ENCODE data around the gene IL5. TPM values are rescaled to one million over a fixed set of nuclear protein-coding genes. Genes with fewer than 3 reads are reported as not detected.

IL5 gene
- total RNA-seq, 1 experiment from 2014 or later = not detected

DNA sequence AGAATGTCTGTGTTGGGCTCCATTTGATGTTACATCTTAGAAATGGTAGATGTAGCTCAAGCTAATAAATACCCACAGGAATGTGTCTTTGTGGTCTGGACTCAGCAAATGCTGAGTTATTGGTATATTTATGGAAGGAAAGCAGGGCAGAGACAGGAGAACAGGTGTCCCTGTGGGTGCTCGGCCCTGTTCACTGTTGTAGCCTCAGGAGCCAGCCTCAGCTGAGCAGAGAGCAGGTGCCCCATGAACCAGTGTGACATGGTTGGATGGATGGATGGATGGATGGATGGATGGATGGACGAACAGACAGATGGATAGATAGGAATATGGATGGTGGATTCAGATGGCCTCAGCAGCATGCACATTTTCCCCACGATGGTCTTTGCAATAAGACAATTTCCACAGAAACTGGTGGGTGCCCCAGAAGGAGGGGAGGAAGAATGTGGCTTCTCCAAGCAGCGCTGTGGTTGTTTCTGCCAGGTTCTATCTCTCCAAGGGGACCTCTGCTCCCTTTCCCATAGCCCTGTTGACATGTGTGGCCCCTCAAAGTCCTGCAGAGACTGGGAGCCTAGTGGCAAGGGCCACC is 44.5 kb downstream of the IL5 start:
- peak; percentile 75 for DNase-seq (ENCODE audit: low spot score)

DNA sequence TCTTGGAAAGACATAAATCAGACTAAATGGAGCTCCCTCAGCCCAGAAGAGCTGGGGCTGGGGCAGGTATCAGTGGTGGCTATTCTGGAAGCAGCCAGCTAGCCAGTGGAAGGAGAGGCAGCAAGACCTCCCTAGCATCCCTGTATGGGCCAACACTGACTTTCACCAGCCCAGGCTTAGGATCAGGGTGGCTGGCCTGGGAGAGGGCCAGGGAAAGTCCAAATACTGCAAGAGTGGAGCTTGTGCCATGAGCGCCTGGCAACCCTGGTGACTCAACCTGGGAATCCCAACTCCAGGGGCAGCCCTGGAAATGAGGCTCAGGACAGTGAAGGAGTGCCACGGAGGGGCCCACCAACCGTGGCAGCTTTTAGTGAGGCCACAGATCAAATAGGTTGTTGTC is 45.2 kb downstream of the IL5 start:
- peak; percentile 91 for DNase-seq (ENCODE audit: low spot score)

DNA sequence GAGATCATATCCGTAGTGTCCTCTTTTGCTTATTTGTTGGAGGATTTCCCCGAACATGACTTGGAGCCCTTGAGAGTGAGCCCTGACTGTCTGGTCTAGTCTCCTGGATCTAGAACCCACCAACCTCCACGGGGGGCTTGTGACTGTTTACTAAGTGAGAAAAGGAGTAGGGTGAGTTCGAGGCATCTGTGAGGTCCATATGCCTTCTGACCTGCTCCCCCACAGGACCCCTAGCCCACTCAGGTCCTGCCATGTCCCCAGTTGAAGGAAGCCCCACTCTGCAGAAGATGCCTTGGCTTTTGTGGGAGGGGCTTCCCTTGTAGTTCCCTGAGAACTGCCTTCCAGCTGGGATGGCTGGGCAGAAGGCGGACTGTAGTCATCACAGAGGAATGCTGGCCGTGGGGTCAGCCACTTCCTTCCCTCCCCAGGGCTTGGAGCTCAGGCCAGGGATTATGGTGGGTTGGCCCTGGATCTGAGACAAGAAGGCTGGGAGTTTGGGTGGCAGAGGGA is 45.8 kb downstream of the IL5 start:
- DNase-seq (ENCODE audit: low spot score) = peak; percentile 98

DNA sequence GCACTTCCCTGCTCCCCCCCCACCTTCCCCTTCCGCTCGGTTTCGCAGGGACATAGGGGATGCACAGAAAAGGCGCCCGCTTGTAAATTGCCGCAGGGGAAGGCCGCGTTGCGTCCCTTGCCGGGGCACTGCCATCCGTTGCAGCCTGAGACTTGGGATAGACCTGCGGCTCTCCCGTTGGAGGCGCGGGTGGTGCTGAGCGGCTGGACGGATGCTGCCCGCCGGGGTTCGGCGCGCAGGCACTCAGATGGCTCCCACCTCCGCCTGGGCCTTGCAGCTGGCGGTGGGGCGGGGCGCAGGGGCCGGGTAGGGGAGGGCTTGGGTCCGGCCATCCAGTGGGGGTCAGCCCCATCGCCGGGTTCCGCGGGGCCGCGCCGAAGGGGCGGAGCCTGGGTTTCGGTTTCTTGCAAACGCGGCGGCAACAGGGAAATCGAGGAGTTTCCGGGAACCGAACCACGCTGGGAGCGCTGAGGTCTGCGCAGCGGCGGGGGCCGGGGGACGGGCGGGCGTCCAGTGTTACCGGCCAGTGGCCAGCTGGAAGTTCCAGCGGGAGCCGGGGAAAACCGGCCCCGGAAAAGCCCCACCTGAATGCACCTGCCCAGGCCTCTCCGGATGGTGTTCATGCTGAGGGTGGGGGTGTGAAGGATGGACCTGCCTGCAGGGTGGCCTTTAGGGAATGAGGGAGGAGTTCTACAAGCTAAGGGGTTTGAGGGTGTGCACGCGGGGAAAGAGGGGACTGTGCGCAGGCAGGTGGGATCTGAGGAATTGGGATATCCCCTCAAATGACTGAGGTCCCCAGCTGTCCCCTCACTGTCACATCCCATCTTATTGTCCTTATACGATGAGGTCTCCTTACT is 46.5 kb downstream of the IL5 start:
- peak; percentile 70 for DNase-seq (ENCODE audit: low spot score)

DNA sequence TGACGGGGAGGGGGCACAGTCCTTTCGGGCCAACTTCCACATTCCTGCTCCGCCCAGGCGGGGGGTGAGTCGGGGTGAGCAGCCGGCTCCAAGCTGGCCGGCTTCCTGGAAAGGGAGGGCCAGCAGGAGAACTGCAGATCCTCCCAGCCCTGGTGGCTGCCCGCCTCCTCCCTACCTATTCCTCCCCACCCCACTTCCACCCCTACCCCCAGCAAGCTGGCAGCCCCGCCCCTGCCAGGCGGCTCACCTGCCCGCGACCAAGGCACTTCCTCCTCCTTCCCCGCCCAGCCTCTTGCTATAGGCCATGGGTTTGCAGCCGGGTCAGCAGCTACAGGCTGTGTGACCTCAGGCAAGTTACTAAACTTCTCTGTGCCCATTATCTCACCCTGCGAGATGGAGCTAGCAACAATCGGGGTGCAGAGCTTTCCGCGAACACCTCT is 47.1 kb downstream of the IL5 start:
- peak; percentile 92 for DNase-seq (ENCODE audit: low spot score)

DNA sequence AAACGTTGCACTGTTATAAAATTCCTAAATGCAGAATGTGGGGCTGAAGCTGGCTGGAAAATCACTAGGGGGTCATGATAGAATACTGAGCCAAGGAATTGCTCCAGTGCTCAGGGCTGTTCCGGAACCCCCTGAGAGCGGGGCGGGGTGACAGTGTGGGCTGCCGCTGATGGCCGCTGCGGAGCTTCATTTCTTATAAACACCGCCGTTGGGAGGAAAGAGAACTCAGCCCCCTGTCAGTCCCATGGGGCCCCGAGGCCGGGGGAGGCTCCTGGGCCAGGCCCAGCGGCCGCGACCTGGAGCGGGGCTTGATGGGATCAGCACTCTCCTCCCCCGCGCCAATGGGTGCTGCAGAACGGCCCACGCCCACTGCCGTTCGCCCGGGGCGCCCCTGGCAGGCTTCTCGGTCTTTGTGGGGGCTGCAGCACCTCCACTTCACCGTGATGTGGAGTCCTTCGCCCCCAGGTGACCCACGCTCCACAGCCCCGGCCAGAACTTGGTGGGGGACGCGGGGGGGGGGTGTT is 47.6 kb downstream of the IL5 start:
- DNase-seq (ENCODE audit: low spot score) = peak; percentile 78

DNA sequence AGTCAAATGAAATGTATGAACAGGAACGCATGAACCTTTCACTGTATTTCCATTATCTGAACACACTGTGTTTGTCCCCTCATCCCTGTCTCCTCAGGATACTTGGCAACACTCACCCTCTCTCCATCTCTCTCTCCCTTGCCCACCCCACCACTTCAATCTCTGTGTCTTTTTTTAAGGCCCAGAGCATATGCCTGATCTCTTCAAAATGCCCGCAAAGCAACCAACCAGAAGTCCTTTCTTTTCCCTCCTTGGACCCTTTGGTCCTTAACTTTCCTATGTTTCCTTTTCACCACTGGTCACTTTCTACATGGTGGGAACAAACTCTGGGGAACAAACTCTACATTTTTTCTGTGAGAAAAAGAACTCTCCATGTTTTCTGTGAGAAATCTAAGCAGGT is 49.5 kb downstream of the IL5 start:
- no peak for DNase-seq (ENCODE audit: low spot score)

DNA sequence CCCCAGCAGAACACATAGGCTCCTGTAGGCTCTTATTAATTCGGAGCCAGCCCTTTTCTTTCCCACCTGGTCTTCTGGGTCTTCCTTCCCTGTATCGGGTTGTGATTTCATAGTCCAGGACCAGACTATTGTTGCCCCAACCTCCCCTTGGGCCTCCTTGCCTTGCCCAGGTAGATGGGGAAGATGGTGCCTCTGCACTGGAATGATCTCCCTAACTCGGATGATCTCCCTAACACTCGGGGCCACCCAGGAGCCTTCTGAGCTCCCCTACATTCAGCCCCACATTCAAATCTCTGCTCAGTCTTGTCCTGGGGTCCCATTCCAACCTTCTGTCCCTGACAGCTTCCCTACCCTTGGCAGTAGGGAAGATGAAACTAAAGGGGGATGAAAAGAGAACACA is 50.1 kb downstream of the IL5 start:
- DNase-seq (ENCODE audit: low spot score) = no peak

DNA sequence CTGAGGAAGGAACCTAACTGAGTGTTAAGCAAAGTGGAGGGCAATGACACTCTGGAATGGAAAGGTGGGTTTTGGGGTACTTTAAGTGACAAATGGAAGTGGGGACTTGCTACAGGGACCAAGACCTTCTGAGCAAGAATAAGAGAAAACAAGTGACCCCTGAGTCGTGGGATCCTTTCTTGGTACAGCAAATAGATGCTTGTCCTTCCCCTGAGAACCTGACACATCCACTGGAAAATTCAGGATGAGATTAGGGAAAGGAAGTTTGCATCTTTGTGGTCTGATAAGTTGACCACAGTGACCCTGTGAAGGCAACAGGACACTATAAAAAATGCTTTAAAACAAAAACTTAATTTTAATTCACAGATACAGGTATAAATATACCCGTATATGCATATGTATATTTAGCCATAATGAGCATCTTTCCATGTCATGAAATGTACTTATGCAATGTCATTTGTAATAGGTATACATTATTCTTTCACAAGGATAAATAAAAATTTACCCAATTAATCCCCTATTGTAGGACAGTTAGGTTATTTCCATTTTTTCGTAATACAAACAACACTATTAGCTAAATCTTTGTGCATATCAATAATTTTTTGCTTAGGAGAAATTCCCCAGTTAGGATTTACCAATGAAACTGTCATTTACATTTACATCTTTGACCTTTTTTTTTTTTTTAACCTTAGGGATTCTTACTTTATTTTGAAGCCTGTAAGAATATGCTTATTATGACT is 50.8 kb downstream of the IL5 start:
- DNase-seq (ENCODE audit: low spot score) = peak; percentile 56

Other genes with a start within 250 kb of the IL5 start
- gene SLC22A4, start 249.1 kb downstream of the IL5 start, total RNA-seq (2014; rRNA removed; shearing (Covaris generic)) = 4.9 and 5.8 TPM in 2 replicates
- 5.7 and 5.9 TPM in 2 replicates for gene SLC22A5, start 173.8 kb downstream of the IL5 start, total RNA-seq (2014; rRNA removed; shearing (Covaris generic))
- gene IRF1, start 52.7 kb downstream of the IL5 start, total RNA-seq (2014; rRNA removed; shearing (Covaris generic)) = 4.0 and 9.1 TPM in 2 replicates
- gene RAD50, start 13.5 kb upstream of the IL5 start, total RNA-seq (2014; rRNA removed; shearing (Covaris generic)) = 31.6 and 32.5 TPM in 2 replicates
- gene IL13, start 114.7 kb upstream of the IL5 start, total RNA-seq (2014; rRNA removed; shearing (Covaris generic)) = not detected in 2 replicates
- not detected in 2 replicates for gene IL4, start 130.5 kb upstream of the IL5 start, total RNA-seq (2014; rRNA removed; shearing (Covaris generic))
- 10.6 and 16.4 TPM in 2 replicates for gene KIF3A, start 194.0 kb upstream of the IL5 start, total RNA-seq (2014; rRNA removed; shearing (Covaris generic))
- not detected in 2 replicates for gene CCNI2, start 203.9 kb upstream of the IL5 start, total RNA-seq (2014; rRNA removed; shearing (Covaris generic))
- 48.1 and 55.4 TPM in 2 replicates for gene SEPTIN8, start 233.7 kb upstream of the IL5 start, total RNA-seq (2014; rRNA removed; shearing (Covaris generic))

Data from A172 (cell line).